HG02840 (cell line): ENCODE data around the gene PFN2.
"Not testable (repeated sequence)": the region's sequence is repeated elsewhere in the genome, so short reads cannot be mapped to it uniquely, and the experiment has no call there.

Experiments used
- ATAC-seq: cut with Tn5 transposase; IDR thresholded peaks from one replicate; pipeline ENCODE4 v1.9.1; 2021; ENCODE audit warnings: mild to moderate bottlenecking, moderate library complexity, moderate number of reproducible peaks; ENCODE audit not compliant: unreplicated experiment, low FRiP score

The PFN2 gene, protein sequence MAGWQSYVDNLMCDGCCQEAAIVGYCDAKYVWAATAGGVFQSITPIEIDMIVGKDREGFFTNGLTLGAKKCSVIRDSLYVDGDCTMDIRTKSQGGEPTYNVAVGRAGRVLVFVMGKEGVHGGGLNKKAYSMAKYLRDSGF

GRCh38 chr3:149970716-149971402 lies at the start of gene PFN2:
Gene PFN2, minus strand, starts transcription at chr3:149970895. Its CDS starts 39 bp downstream, at chr3:149970856.
- ATAC-seq = peak; percentile 44

GRCh38 chr3:150015901-150016300 lies 45.2 kb upstream of the PFN2 start:
- no peak for ATAC-seq

GRCh38 chr3:150014782-150015181 lies 44.1 kb upstream of the PFN2 start:
- no peak for ATAC-seq

DNA sequence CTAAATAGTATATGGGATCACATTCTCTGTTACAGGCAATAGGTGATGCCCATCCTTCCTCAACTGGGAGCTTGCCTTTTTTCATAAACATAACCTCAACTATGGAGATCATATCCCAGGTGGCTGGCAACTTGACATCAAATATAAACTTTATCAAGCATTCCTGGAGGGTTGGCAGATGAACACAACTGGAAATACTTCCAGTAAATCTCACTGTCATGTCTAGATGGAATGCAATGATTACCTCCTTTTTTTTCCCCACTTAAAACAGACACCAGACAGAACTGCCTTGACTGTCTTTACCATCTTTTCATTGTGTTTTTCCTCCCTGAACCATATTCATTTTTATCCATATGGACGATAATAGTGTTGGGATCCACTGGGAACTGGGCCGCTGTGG lies 43.1 kb upstream of the PFN2 start:
- no peak for ATAC-seq

DNA sequence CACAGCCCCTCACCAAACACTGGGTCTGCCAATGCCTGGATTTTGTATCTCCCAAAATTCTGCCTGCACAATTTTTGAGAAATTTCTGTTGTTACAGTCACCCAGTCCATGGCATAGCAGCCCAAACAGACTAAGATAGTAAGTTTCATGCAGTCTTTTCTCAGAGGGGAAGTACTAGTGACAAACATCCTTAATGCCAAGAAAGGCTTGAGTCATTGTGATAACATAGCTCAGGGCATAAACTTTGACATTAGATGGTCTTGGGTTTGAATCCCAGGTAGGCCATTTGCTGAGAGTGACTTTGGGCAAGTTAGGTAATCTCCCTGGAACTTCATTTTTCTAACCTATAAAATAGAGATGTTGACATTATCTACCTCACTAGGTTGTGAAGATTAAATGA lies 36.1 kb upstream of the PFN2 start:
- ATAC-seq = no peak

GRCh38 chr3:150005243-150006112 lies 34.8 kb upstream of the PFN2 start:
- no peak for ATAC-seq

DNA sequence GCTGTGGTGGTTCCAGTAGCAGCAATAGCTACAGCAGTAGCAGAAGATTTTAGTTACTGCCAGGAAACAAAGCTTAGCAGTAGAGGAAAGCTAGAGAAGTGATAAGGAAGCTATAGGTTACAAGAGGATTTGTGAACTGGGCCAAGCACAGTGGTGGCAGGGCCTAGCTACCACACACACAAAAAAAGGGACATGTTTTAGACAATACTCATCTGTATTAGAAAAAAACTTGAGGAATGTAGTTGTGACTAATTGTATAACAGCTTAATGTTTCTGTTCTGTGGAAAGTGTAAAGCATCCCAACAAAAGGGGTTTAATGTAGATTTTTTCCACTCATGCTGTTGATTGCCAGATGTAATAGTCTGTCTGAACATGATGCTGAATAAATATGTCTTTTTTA lies 29.9 kb upstream of the PFN2 start:
- no peak for ATAC-seq

DNA sequence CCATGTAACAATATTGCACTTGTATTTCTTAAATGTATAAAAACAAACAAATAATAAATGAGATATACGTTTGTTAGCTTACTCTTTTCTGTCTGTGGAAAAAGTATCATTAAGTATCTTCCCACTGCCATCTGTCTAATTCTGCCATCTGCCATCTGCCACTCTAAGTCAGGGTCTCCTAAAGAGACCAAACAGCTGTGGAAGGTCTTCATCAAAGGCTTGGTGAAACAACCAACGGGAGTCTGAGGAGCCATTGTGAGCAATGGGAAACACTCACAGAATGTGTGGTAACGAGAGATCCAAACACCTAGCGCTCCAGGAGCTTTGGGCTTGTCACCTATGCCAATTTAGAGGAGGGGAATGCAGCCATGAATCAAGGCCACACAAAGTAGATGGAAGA lies 28.7 kb upstream of the PFN2 start:
- no peak for ATAC-seq

DNA sequence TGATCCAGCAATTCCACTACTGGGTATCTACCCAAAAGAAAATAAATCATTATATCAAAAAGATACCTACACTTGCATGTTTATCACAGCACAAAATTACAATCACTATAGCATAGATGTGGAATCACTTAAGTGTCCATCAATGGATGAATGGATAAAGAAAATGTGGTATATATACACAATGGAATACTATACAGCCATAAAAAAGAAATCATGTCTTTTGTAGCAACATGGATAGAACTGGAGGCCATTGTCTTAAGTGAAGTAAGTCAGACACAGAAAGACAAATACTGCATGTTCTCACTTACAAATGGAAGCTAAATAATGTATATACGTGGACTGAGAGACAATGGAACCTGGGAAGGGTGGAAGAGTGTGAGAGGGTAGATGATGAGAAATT lies 28.3 kb upstream of the PFN2 start:
- ATAC-seq = no peak

GRCh38 chr3:149992416-149993058 lies 21.8 kb upstream of the PFN2 start:
- ATAC-seq = no peak

- ATAC-seq = no peak
Observed at GRCh38 chr3:149990423-149990948, 19.8 kb upstream of the PFN2 start.

- ATAC-seq = no peak
Observed at GRCh38 chr3:149989307-149989706, 18.6 kb upstream of the PFN2 start.

DNA sequence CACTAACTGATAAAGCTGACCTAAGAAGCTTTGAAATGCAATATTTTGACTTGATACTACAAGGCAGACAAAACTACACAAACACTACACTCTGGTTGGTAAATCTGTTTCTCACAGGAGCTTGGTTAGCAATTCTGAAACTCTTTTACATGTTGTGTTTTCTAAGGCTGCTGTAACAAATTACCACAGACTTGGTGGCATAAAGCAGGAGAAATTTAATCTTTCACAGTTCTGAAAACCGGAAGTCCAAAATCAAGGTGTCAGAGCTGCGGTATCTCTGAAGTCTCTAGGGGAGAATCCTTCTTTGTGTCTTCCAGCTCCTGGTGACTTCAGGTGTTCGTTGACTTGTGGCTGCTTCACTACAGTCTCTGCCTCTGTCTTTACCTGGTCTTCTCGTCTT lies 12.9 kb upstream of the PFN2 start:
- no peak for ATAC-seq

DNA sequence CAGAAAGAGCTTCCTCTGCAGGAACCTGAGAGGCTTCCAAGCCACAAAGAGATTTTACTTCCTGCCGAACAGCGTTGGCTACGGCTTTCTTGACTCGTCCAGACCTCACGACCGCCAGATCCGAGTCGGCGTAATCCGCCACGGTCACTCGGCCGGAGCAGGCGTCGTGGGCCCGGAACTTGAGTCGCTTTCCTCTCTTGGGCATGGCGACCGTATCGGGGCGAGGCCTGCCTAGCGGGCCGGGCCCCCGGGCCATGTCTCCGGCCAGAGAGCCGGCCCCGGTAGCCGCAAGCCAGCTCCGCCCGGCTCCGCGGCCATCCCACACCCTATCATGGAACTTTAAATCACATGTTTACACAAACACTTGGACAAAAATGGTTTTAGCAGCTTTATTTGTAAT lies 12.4 kb upstream of the PFN2 start:
- not testable (repeated sequence) for ATAC-seq

- ATAC-seq = not testable (repeated sequence)
Observed at GRCh38 chr3:149981979-149982378, 11.3 kb upstream of the PFN2 start.

GRCh38 chr3:149977386-149977785 lies 6.7 kb upstream of the PFN2 start:
- no peak for ATAC-seq

DNA sequence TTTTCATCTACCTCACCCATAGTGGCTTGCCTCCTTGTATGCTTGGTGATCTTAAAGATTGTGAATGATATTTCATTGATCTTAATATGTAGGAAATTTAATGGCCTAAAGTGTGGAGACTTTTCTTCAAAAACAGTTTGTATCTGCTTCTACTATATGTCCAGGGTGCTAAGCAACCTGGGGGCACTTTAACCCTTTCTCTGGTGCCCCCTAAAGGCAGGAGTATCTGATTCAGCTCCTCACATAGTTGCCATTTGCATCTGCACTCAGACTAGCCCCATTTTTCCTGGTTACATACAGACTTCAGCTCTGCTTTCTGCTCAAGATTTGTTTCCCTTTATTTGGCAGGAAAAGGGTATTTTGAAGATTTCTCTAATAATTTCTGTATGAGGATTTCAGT lies 5.2 kb upstream of the PFN2 start:
- ATAC-seq = no peak

- ATAC-seq = no peak
Observed at GRCh38 chr3:149971403-149972075, 844 bp upstream of the PFN2 start.

GRCh38 chr3:149969940-149970715 lies 567 bp downstream of the PFN2 start:
- ATAC-seq = peak; percentile 58
